GM23338 (cell line): ENCODE data around the gene PARD3. TPM values are rescaled to one million over a fixed set of nuclear protein-coding genes. Genes with fewer than 3 reads are reported as not detected.

Experiments used
- ATAC-seq: fragments of 200-7000 bp; cut with Tn5 transposase; 3 replicates; pipeline ENCODE4 v1.9.1; 2020
- DNase-seq: peaks from one replicate; pipeline ENCODE4 v3.0.0-alpha.2; 2015; ENCODE audit warnings: low spot score
- H2AFZ ChIP-seq: fragments of 200-600 bp; sonication (generic); 2 replicates; pipeline ENCODE4 v1.8.0; 2016; ENCODE audit warnings: antibody characterized with exemption, mild to moderate bottlenecking, moderate library complexity
- H3F3A ChIP-seq: fragments of 200-600 bp; sonication (generic); replicated peaks from 2 replicates; pipeline ENCODE4 v1.8.0; 2017; ENCODE audit warnings: antibody characterized with exemption, mixed run types, low read depth
- H3K27ac ChIP-seq: fragments of 200-600 bp; sonication (generic); 2 replicates; pipeline ENCODE4 v1.6.1; 2016; ENCODE audit warnings: low read depth
- H3K27me3 ChIP-seq: fragments of 200-600 bp; sonication (generic); 2 replicates; pipeline ENCODE4 v1.8.0; 2016; ENCODE audit warnings: mild to moderate bottlenecking, mixed run types, moderate library complexity; ENCODE audit not compliant: insufficient read depth
- H3K36me3 ChIP-seq: fragments of 200-600 bp; sonication (generic); 2 replicates; pipeline ENCODE4 v1.8.0; 2016; ENCODE audit warnings: mild to moderate bottlenecking; ENCODE audit not compliant: insufficient read depth
- H3K4me1 ChIP-seq: fragments of 200-600 bp; sonication (generic); 2 replicates; pipeline ENCODE4 v1.8.0; 2016; ENCODE audit warnings: mild to moderate bottlenecking, moderate library complexity; ENCODE audit not compliant: insufficient read depth
- H3K4me2 ChIP-seq: fragments of 200-600 bp; sonication (generic); 2 replicates; pipeline ENCODE4 v1.7.1; 2017; ENCODE audit warnings: mixed run types
- H3K4me3 ChIP-seq: fragments of 200-600 bp; sonication (generic); 2 replicates; pipeline ENCODE4 v1.6.1; 2016; ENCODE audit warnings: mixed run types
- H3K79me2 ChIP-seq: fragments of 200-600 bp; sonication (generic); replicated peaks from 2 replicates; pipeline ENCODE4 v1.8.0; 2017; ENCODE audit warnings: mild to moderate bottlenecking; ENCODE audit not compliant: insufficient read depth
- H3K9me2 ChIP-seq: fragments of 200-600 bp; sonication (generic); 2 replicates; pipeline ENCODE4 v1.8.0; 2017; ENCODE audit not compliant: insufficient read depth
- H4K20me1 ChIP-seq: fragments of 200-600 bp; sonication (generic); replicated peaks from 2 replicates; pipeline ENCODE4 v1.8.0; 2017; ENCODE audit warnings: mild to moderate bottlenecking; ENCODE audit not compliant: insufficient read depth
- H3K27ac Mint-ChIP-seq: 2 replicates; pipeline ENCODE4 v1.8.0; 2020; ENCODE audit warnings: inconsistent platforms, mild to moderate bottlenecking, moderate library complexity, mixed read lengths
- H3K27me3 Mint-ChIP-seq: 3 replicates; pipeline ENCODE4 v1.8.0; 2022; ENCODE audit warnings: low read depth, mild to moderate bottlenecking, moderate library complexity, mixed read lengths, inconsistent platforms; ENCODE audit not compliant: insufficient read depth, poor library complexity
- H3K36me3 Mint-ChIP-seq: 3 replicates; pipeline ENCODE4 v1.8.0; 2021; ENCODE audit warnings: low read depth, mild to moderate bottlenecking, inconsistent platforms, moderate library complexity, mixed read lengths
- H3K4me1 Mint-ChIP-seq: 3 replicates; pipeline ENCODE4 v1.8.0; 2020; ENCODE audit warnings: mild to moderate bottlenecking, inconsistent platforms, mixed read lengths
- H3K4me3 Mint-ChIP-seq: 3 replicates; pipeline ENCODE4 v1.8.0; 2021; ENCODE audit warnings: moderate library complexity, mild to moderate bottlenecking, inconsistent platforms, mixed read lengths
- H3K9me3 Mint-ChIP-seq: 3 replicates; pipeline ENCODE4 v1.8.0; 2020; ENCODE audit warnings: moderate library complexity, mild to moderate bottlenecking, inconsistent platforms, mixed read lengths
- EZH2phosphoT487 ChIP-seq: fragments of 200-600 bp; sonication (generic); IDR thresholded peaks from one replicate; pipeline ENCODE4 v1.8.1; 2018; ENCODE audit warnings: antibody characterized with exemption; ENCODE audit not compliant: unreplicated experiment
- JUNB ChIP-seq: IDR thresholded peaks from one replicate; pipeline ENCODE4 v1.6.1; 2016; ENCODE audit warnings: antibody characterized with exemption; ENCODE audit not compliant: unreplicated experiment
- NANOG ChIP-seq: IDR thresholded peaks from 2 replicates; pipeline ENCODE4 v1.6.1; 2016; ENCODE audit warnings: antibody characterized with exemption, borderline replicate concordance
- POLR2AphosphoS5 ChIP-seq: IDR thresholded peaks from 2 replicates; pipeline ENCODE4 v1.6.1; 2016; ENCODE audit warnings: antibody characterized with exemption, low read depth
- STAT1 ChIP-seq: IDR thresholded peaks from one replicate; pipeline ENCODE4 v1.6.1; 2016; ENCODE audit warnings: antibody characterized with exemption; ENCODE audit not compliant: unreplicated experiment
- ZNF114 ChIP-seq: fragments of 250-450 bp; sonication (Bioruptor Pico); IDR thresholded peaks from 2 replicates; pipeline ENCODE4 v1.5.0; 2020; ENCODE audit warnings: mild to moderate bottlenecking, moderate library complexity
- ZNF331 ChIP-seq: fragments of 250-450 bp; sonication (Bioruptor Pico); IDR thresholded peaks from 2 replicates; pipeline ENCODE4 v1.5.0; 2020; ENCODE audit warnings: low read depth, mild to moderate bottlenecking, moderate library complexity
- polyA plus RNA-seq: library from polyadenylated mRNA; unstranded; fragments of >200 nt; fragmentation: Nextera tagmentation; extraction: Ambion mirVana; gene quantifications from 2 replicates; pipeline ENCODE4 v1.2.1, GENCODE V29; 2016
- total RNA-seq: library from RNA; depleted of rRNA; stranded (reverse); fragments of >200 nt; shearing (Covaris generic); gene quantifications from 2 replicates; pipeline ENCODE4 v1.2.3, GENCODE V29; 2014
- TF ChIP-seq, protein P1 (sequence below), 2 experiments: fragments of 200-600 bp in 1 of 2; sonication (generic) in 1 of 2; conservative IDR thresholded peaks; 2 replicates each; pipeline versions ENCODE4 v1.5.1 to v1.6.1; 2016 to 2017; ENCODE audit warnings: antibody characterized with exemption in 2 of 2, low read depth in 2 of 2, mild to moderate bottlenecking in 2 of 2, moderate library complexity in 1 of 2
- TF ChIP-seq, protein P2 (sequence below): IDR thresholded peaks from one replicate; pipeline ENCODE4 v1.6.1; 2018; ENCODE audit warnings: antibody characterized with exemption; ENCODE audit not compliant: unreplicated experiment

Gene PARD3
- total and polyA plus RNA-seq, 2 experiments from 2014 or later, result 30.2 to 51.4 TPM

DNA sequence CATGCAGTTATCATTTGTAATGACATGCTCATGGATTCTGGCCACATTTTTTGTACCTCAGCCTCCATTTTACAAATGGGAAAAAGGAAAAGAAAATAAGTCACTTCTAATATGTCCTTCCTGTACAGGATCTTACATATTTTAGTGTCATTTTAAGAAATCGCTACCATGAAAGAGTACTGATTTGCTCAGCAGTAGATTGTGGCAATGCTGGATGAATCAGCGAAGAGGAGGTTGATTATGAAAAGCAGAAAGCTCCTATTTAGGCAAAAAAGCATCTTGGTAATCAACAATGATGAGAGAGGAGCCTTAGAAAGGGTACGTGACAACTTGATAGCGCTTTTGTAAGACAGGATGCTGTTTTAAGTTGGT, 522.9 kb downstream of the PARD3 start:
- ATAC-seq, result no peak
- no peaks in the 10 kb centered on the region for H3K27me3 Mint-ChIP-seq
- no peaks in the 10 kb centered on the region for H3K36me3 Mint-ChIP-seq
- no peak overlapping the region; the same call in 1 of the 2 replicates for H3K27ac Mint-ChIP-seq
- Histone ChIP-seq H4K20me1 (no peaks in the 10 kb centered on the region), H3K36me3 (no peaks in the 10 kb centered on the region), H3K79me2 (no peaks in the 10 kb centered on the region), H3K4me2 (no peak overlapping the region), H3K9me2 (no peaks in the 10 kb centered on the region; the same call in 1 of the 2 replicates), H3K4me1 (peaks cover 22% of the 10 kb centered on the region), H3F3A (no peaks in the 10 kb centered on the region), H3K27ac (no peak overlapping the region), H3K27me3 (no peaks in the 10 kb centered on the region), H3K4me3 (no peak overlapping the region), H2AFZ (no peak overlapping the region)
- H3K4me3 Mint-ChIP-seq, result no peak overlapping the region
- no peak for TF ChIP-seq ZNF331 (CRISPR knock-in tag)
- TF ChIP-seq, protein P1, sequence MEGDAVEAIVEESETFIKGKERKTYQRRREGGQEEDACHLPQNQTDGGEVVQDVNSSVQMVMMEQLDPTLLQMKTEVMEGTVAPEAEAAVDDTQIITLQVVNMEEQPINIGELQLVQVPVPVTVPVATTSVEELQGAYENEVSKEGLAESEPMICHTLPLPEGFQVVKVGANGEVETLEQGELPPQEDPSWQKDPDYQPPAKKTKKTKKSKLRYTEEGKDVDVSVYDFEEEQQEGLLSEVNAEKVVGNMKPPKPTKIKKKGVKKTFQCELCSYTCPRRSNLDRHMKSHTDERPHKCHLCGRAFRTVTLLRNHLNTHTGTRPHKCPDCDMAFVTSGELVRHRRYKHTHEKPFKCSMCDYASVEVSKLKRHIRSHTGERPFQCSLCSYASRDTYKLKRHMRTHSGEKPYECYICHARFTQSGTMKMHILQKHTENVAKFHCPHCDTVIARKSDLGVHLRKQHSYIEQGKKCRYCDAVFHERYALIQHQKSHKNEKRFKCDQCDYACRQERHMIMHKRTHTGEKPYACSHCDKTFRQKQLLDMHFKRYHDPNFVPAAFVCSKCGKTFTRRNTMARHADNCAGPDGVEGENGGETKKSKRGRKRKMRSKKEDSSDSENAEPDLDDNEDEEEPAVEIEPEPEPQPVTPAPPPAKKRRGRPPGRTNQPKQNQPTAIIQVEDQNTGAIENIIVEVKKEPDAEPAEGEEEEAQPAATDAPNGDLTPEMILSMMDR (conservative IDR thresholded peaks at IDR 0.05; ENCODE audit: low read depth in 2 of 2), result no peak
- TF ChIP-seq POLR2AphosphoS5, result no peak
- DNase-seq, result no peak
- H3K4me1 Mint-ChIP-seq, result peaks cover 34% of the 10 kb centered on the region
- H3K9me3 Mint-ChIP-seq, result no peaks in the 10 kb centered on the region

DNA sequence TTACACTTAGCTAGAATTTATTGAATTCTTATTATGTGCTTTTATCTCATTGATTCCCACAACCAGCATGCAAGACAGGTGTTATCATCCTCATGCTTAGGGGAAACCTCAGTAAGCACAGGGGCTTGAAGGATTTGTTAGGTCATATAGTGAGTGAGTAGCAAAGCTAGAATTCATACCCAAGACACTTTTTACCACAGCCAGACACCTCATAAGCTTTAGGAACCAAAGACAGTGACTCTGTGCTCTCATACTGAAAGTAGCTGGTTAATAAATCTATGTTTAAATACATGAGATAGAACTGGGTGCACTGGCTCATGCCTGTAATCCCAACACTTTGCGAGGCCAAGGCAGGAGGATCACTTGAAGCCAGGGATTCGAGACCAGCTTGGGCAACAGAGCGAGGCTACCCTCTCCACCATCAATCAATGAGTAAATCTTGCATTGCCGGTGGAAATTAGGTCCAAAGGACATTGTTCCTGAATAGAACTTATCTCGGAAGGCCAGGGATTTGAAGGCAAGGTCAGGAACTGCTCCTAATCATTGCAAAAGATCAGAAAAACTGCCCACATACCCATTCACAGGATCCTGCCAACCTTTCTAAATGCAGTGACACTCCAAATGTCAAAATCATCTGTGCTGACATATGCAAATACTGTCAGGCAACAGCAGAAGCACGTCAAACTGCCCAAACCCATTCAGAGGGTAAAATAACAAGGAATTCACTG, 523.5 kb downstream of the PARD3 start:
- Histone ChIP-seq H3F3A (no peaks in the 10 kb centered on the region), H2AFZ (no peak overlapping the region), H3K27me3 (no peaks in the 10 kb centered on the region), H3K4me1 (peaks cover 22% of the 10 kb centered on the region), H3K36me3 (no peaks in the 10 kb centered on the region), H3K9me2 (no peaks in the 10 kb centered on the region; the same call in 1 of the 2 replicates), H4K20me1 (no peaks in the 10 kb centered on the region), H3K79me2 (no peaks in the 10 kb centered on the region), H3K4me3 (no peak overlapping the region), H3K27ac (no peak overlapping the region), H3K4me2 (no peak overlapping the region)
- no peaks in the 10 kb centered on the region for H3K27me3 Mint-ChIP-seq
- no peak overlapping the region for H3K27ac Mint-ChIP-seq
- no peak for DNase-seq
- H3K36me3 Mint-ChIP-seq, result no peaks in the 10 kb centered on the region
- peaks cover 36% of the 10 kb centered on the region for H3K4me1 Mint-ChIP-seq
- no peaks in the 10 kb centered on the region for H3K9me3 Mint-ChIP-seq
- no peak overlapping the region for H3K4me3 Mint-ChIP-seq
- ATAC-seq, result no peak
- TF ChIP-seq POLR2AphosphoS5 (no peak), EZH2phosphoT487 (no peak), JUNB (no peak), NANOG (no peak), ZNF114 (CRISPR knock-in tag) (no peak), ZNF331 (CRISPR knock-in tag) (no peak), STAT1 (no peak)
- TF ChIP-seq, protein P2, sequence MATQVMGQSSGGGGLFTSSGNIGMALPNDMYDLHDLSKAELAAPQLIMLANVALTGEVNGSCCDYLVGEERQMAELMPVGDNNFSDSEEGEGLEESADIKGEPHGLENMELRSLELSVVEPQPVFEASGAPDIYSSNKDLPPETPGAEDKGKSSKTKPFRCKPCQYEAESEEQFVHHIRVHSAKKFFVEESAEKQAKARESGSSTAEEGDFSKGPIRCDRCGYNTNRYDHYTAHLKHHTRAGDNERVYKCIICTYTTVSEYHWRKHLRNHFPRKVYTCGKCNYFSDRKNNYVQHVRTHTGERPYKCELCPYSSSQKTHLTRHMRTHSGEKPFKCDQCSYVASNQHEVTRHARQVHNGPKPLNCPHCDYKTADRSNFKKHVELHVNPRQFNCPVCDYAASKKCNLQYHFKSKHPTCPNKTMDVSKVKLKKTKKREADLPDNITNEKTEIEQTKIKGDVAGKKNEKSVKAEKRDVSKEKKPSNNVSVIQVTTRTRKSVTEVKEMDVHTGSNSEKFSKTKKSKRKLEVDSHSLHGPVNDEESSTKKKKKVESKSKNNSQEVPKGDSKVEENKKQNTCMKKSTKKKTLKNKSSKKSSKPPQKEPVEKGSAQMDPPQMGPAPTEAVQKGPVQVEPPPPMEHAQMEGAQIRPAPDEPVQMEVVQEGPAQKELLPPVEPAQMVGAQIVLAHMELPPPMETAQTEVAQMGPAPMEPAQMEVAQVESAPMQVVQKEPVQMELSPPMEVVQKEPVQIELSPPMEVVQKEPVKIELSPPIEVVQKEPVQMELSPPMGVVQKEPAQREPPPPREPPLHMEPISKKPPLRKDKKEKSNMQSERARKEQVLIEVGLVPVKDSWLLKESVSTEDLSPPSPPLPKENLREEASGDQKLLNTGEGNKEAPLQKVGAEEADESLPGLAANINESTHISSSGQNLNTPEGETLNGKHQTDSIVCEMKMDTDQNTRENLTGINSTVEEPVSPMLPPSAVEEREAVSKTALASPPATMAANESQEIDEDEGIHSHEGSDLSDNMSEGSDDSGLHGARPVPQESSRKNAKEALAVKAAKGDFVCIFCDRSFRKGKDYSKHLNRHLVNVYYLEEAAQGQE, result no peak
- TF ChIP-seq, protein P1 (conservative IDR thresholded peaks at IDR 0.05; ENCODE audit: low read depth in 2 of 2), result no peak
